Activated CD4-positive, alpha-beta T cell treated with anti-CD3 and anti-CD28 coated beads, Interleukin-2, amount 10 ng/mL, durations not matched to agents 24 days and 14 days (primary cell): ENCODE data around the gene PRRX1. TPM values are rescaled to one million over a fixed set of nuclear protein-coding genes. Genes with fewer than 3 reads are reported as not detected.

Experiments used
- DNase-seq: peaks from one replicate; pipeline ENCODE4 v3.0.0; 2022
- H3K27ac Mint-ChIP-seq: one replicate; pipeline ENCODE4 v1.8.0; 2022; ENCODE audit warnings: mild to moderate bottlenecking, mixed read lengths
- H3K27me3 Mint-ChIP-seq: one replicate; pipeline ENCODE4 v1.8.0; 2022; ENCODE audit warnings: mixed read lengths
- H3K36me3 Mint-ChIP-seq: one replicate; pipeline ENCODE4 v1.8.0; 2022; ENCODE audit warnings: low read depth, mild to moderate bottlenecking, mixed read lengths
- H3K4me1 Mint-ChIP-seq: one replicate; pipeline ENCODE4 v1.8.0; 2021; ENCODE audit warnings: mixed read lengths
- H3K4me3 Mint-ChIP-seq: one replicate; pipeline ENCODE4 v1.8.0; 2022; ENCODE audit warnings: mild to moderate bottlenecking, moderate library complexity, mixed read lengths
- H3K9me3 Mint-ChIP-seq: one replicate; pipeline ENCODE4 v1.8.0; 2021; ENCODE audit warnings: mixed read lengths
- intact Hi-C: fragments of 100-400 bp; cut with micrococcal nuclease; formaldehyde crosslinking; loops from one replicate; pipeline ENCODE4 v1.15.1; 2023
- total RNA-seq: library from RNA; stranded (reverse); gene quantifications from 2 replicates; pipeline ENCODE4 v1.2.3, GENCODE V29; 2022

PRRX1 gene
- total RNA-seq, 1 donor from 2014 or later, result not detected

GRCh38 chr1:170660281-170660713, 3.6 kb upstream of the PRRX1 start:
- intact Hi-C loops, result loop anchor here (10.0 kb wide), 1 partner anchor 735 kb away; no protein-coding TSS in a partner anchor
- H3K4me3 Mint-ChIP-seq, result no peak overlapping the region
- no peak for DNase-seq
- H3K36me3 Mint-ChIP-seq, result peaks cover 3% of the 10 kb centered on the region
- H3K9me3 Mint-ChIP-seq, result peaks cover 4% of the 10 kb centered on the region
- peaks cover 4% of the 10 kb centered on the region for H3K4me1 Mint-ChIP-seq
- peaks cover 73% of the 10 kb centered on the region for H3K27me3 Mint-ChIP-seq
- H3K27ac Mint-ChIP-seq, result no peak overlapping the region

GRCh38 chr1:170660871-170661645, 2.9 kb upstream of the PRRX1 start:
- intact Hi-C loops, result loop anchor here (10.0 kb wide), 1 partner anchor 736 kb away; no protein-coding TSS in a partner anchor
- Mint-ChIP-seq H3K4me3 (no peak overlapping the region), H3K36me3 (peaks cover 3% of the 10 kb centered on the region), H3K9me3 (peaks cover 4% of the 10 kb centered on the region), H3K27ac (peak overlapping the region; percentile 11), H3K27me3 (peaks cover 75% of the 10 kb centered on the region), H3K4me1 (peaks cover 4% of the 10 kb centered on the region)
- no peak for DNase-seq

GRCh38 chr1:170661646-170662411, 2.1 kb upstream of the PRRX1 start:
- Mint-ChIP-seq H3K4me3 (no peak overlapping the region), H3K9me3 (peaks cover 9% of the 10 kb centered on the region), H3K27ac (no peak overlapping the region), H3K36me3 (peaks cover 3% of the 10 kb centered on the region), H3K4me1 (peaks cover 5% of the 10 kb centered on the region), H3K27me3 (peaks cover 79% of the 10 kb centered on the region)
- no peak for DNase-seq
- intact Hi-C loops, result loop anchor here (10.0 kb wide), 1 partner anchor 737 kb away; no protein-coding TSS in a partner anchor

GRCh38 chr1:170662561-170663403, 1.1 kb upstream of the PRRX1 start:
- peaks cover 13% of the 10 kb centered on the region for H3K9me3 Mint-ChIP-seq
- peaks cover 86% of the 10 kb centered on the region for H3K27me3 Mint-ChIP-seq
- no peak overlapping the region for H3K27ac Mint-ChIP-seq
- H3K4me3 Mint-ChIP-seq, result no peak overlapping the region
- no peak for DNase-seq
- H3K4me1 Mint-ChIP-seq, result peaks cover 8% of the 10 kb centered on the region
- intact Hi-C loops, result loop anchor here (10.0 kb wide), 1 partner anchor 738 kb away; no protein-coding TSS in a partner anchor
- H3K36me3 Mint-ChIP-seq, result peaks cover 3% of the 10 kb centered on the region

GRCh38 chr1:170663404-170664092, 383 bp upstream of the PRRX1 start:
- H3K27me3 Mint-ChIP-seq, result peaks cover 87% of the 10 kb centered on the region
- peaks cover 3% of the 10 kb centered on the region for H3K36me3 Mint-ChIP-seq
- H3K9me3 Mint-ChIP-seq, result peaks cover 13% of the 10 kb centered on the region
- no peak overlapping the region for H3K27ac Mint-ChIP-seq
- H3K4me3 Mint-ChIP-seq, result peak overlapping the region; percentile 26
- H3K4me1 Mint-ChIP-seq, result peaks cover 13% of the 10 kb centered on the region
- DNase-seq, result no peak
- intact Hi-C loops, result loop anchor here (10.0 kb wide), 1 partner anchor 739 kb away; no protein-coding TSS in a partner anchor

GRCh38 chr1:170664828-170665612, 1.1 kb downstream of the PRRX1 start:
- intact Hi-C loops, result loop anchor here (10.0 kb wide), 1 partner anchor 740 kb away; no protein-coding TSS in a partner anchor
- Mint-ChIP-seq H3K27me3 (peaks cover 89% of the 10 kb centered on the region), H3K27ac (no peak overlapping the region), H3K36me3 (peaks cover 6% of the 10 kb centered on the region), H3K4me3 (no peak overlapping the region), H3K9me3 (peaks cover 17% of the 10 kb centered on the region), H3K4me1 (peaks cover 13% of the 10 kb centered on the region)
- DNase-seq, result no peak

GRCh38 chr1:170665629-170666028, 1.7 kb downstream of the PRRX1 start:
- peaks cover 17% of the 10 kb centered on the region for H3K9me3 Mint-ChIP-seq
- peaks cover 90% of the 10 kb centered on the region for H3K27me3 Mint-ChIP-seq
- peaks cover 13% of the 10 kb centered on the region for H3K4me1 Mint-ChIP-seq
- peak overlapping the region; percentile 36 for H3K27ac Mint-ChIP-seq
- intact Hi-C loops, result loop anchor here (10.0 kb wide), 1 partner anchor 741 kb away; no protein-coding TSS in a partner anchor
- no peak overlapping the region for H3K4me3 Mint-ChIP-seq
- peaks cover 6% of the 10 kb centered on the region for H3K36me3 Mint-ChIP-seq
- DNase-seq, result no peak

- Mint-ChIP-seq H3K4me3 (no peak overlapping the region), H3K4me1 (peaks cover 10% of the 10 kb centered on the region), H3K36me3 (peaks cover 3% of the 10 kb centered on the region), H3K9me3 (peaks cover 12% of the 10 kb centered on the region), H3K27me3 (peaks cover 92% of the 10 kb centered on the region), H3K27ac (no peak overlapping the region)
- DNase-seq, result no peak
- intact Hi-C loops, result loop anchor here (10.0 kb wide), 1 partner anchor 742 kb away; no protein-coding TSS in a partner anchor
Observed at GRCh38 chr1:170666541-170667254, 2.8 kb downstream of the PRRX1 start.

- Mint-ChIP-seq H3K27ac (peak overlapping the region; percentile 49), H3K36me3 (peaks cover 3% of the 10 kb centered on the region), H3K4me1 (peaks cover 10% of the 10 kb centered on the region), H3K27me3 (peaks cover 94% of the 10 kb centered on the region), H3K9me3 (peaks cover 12% of the 10 kb centered on the region), H3K4me3 (peak overlapping the region; percentile 22)
- intact Hi-C loops, result loop anchor here (10.0 kb wide), 1 partner anchor 744 kb away; no protein-coding TSS in a partner anchor
- no peak for DNase-seq
Observed at GRCh38 chr1:170668209-170669106, 4.5 kb downstream of the PRRX1 start.

GRCh38 chr1:170669107-170669445, 5.1 kb downstream of the PRRX1 start:
- DNase-seq, result no peak
- H3K36me3 Mint-ChIP-seq, result peaks cover 3% of the 10 kb centered on the region
- H3K27me3 Mint-ChIP-seq, result peaks cover 93% of the 10 kb centered on the region
- peaks cover 10% of the 10 kb centered on the region for H3K4me1 Mint-ChIP-seq
- H3K9me3 Mint-ChIP-seq, result peaks cover 12% of the 10 kb centered on the region
- H3K27ac Mint-ChIP-seq, result no peak overlapping the region
- no peak overlapping the region for H3K4me3 Mint-ChIP-seq
- intact Hi-C loops, result loop anchor here (10.0 kb wide), 1 partner anchor 744 kb away; no protein-coding TSS in a partner anchor
